LNCAP (cell line): ENCODE results near the gene TNS3.

Source experiments
- CTCF ChIP-seq: fragments of 450-650 bp; IDR thresholded peaks from 2 replicates; pipeline ENCODE4 v1.5.1; 2017; ENCODE audit warnings: mild to moderate bottlenecking

Gene TNS3

GRCh38 chr7:47352394-47352968, 229.4 kb downstream of the TNS3 start:
- TF ChIP-seq CTCF: no peak

- no peak for TF ChIP-seq CTCF
These were observed 230.4 kb downstream of the TNS3 start for GRCh38 chr7:47351233-47352154.

- no peak for TF ChIP-seq CTCF
These were observed 231.5 kb downstream of the TNS3 start for GRCh38 chr7:47350425-47350824.

- TF ChIP-seq CTCF: no peak
These were observed 232.5 kb downstream of the TNS3 start for GRCh38 chr7:47349401-47349800.

GRCh38 chr7:47347816-47348385, 234.0 kb downstream of the TNS3 start:
- TF ChIP-seq CTCF: no peak

GRCh38 chr7:47347346-47347745, 234.6 kb downstream of the TNS3 start:
- no peak for TF ChIP-seq CTCF

GRCh38 chr7:47346377-47346914, 235.5 kb downstream of the TNS3 start:
- TF ChIP-seq CTCF: no peak
